NCI-H2081 (cell line): ENCODE results near the gene TRAPPC8.
"Not testable (repeated sequence)": the region's sequence is repeated elsewhere in the genome, so short reads cannot be mapped to it uniquely, and the experiment has no call there.

Experiments used
- DNase-seq, 2 experiments: peaks; one replicate each; lab custom pipeline; 2025; lab: John Stamatoyannopoulos, UW

The TRAPPC8 gene

GRCh38 chr18:31942291-31942998 is 483 bp downstream of the TRAPPC8 start:
- DNase-seq: peak in 1 of 2 experiments; percentile 67

DNA sequence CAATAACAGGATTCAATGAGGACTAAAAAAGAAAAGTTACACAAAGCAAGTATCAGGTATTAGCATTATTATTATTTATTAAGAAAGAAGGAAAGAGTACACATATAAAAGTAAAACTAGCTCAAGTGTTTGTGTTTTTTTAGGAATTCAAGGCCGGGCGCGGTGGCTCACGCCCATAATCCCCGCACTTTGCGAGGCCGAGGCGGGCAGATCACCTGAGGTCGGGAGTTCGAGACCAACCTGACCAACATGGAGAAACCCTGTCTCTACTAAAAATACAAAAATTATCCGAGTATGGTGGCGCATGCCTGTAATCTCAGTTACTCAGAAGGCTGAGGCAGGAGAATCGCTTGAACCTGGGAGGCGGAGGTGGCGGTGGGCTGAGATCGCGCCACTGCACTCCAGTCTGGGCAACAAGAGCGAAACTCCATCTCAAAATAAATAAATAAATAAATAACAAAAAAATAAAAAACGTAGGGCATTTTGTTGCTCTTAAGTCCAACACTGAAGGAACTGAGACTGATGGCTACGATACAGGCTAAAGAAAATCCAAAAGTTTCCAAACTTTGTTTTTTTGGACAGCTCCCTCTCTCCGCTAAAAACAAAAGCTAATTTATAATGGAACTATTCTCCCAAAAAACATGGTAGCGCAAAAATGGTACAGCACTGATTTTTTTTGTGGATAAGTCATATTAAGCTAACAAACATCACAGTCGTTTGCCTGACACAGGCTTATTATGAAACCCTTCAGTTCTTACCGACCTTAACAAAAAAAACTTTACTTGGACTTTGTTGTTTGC is 1.7 kb downstream of the TRAPPC8 start:
- DNase-seq: no peak

DNA sequence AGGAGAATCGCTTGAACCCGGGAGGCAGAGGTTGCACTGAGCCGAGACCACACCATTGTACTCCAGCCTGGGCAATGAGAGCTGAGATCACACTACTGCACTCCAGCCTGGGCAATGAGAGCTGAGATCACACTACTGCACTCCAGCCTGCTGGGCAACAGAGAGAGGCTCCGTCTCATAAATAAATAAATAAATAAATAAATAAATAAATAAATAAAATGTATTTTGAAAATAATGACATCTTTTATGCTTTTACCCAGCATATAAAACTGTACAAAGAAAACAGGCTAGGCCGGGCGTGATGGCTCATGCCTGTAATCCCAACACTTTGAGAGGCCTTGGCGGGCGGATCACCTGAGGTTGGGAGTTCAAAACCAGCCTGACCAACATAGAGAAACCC is 8.2 kb downstream of the TRAPPC8 start:
- not testable (repeated sequence) for DNase-seq

GRCh38 chr18:31931886-31932240 is 11.1 kb downstream of the TRAPPC8 start:
- DNase-seq: no peak

GRCh38 chr18:31931163-31931885 is 11.6 kb downstream of the TRAPPC8 start:
- DNase-seq: no peak

DNA sequence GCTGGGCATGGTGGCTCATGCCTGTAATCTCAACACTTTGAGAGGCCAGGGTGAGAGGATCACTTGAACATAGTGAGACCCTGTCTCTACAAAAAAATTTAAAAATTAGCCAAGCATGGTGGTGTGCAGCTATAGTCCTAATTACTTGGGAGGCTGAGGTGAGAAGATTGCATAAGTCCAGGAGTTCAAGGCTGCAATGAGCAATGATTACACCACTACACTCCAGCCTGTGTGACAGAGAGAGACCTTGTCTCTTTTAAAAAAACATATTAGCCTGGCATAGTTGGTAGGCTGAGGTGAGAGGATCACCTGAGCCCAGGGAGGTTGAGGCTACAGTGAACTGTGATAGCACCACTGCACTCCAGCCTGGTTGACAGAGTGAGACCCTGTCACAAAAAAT is 13.7 kb downstream of the TRAPPC8 start:
- no peak for DNase-seq

DNA sequence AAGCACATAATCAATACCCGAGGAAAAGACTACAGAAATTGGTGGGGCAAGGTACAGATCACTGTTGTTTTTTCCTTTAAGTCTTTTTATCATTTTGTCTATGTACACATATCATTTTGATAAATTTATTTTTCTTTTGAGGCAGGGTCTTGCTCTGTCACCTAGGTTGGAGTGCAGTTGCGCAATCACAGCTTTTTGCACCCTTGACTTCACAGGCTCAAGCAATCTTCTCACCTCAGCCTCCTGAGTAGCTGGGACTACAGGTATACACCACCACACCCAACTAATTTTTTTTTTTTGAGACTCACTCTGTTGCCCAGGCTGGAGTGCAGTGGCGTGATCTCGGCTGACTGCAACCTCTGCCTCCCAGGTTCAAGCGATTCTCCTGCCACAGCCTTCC is 15.9 kb downstream of the TRAPPC8 start:
- not testable (repeated sequence) for DNase-seq

- no peak for DNase-seq
These were observed 22.7 kb downstream of the TRAPPC8 start for GRCh38 chr18:31920277-31920676.

GRCh38 chr18:31919366-31919765 is 23.6 kb downstream of the TRAPPC8 start:
- not testable (repeated sequence) for DNase-seq

- DNase-seq: no peak
These were observed 24.2 kb downstream of the TRAPPC8 start for GRCh38 chr18:31918733-31919132.

GRCh38 chr18:31901063-31901462 is 41.9 kb downstream of the TRAPPC8 start:
- DNase-seq: no peak

DNA sequence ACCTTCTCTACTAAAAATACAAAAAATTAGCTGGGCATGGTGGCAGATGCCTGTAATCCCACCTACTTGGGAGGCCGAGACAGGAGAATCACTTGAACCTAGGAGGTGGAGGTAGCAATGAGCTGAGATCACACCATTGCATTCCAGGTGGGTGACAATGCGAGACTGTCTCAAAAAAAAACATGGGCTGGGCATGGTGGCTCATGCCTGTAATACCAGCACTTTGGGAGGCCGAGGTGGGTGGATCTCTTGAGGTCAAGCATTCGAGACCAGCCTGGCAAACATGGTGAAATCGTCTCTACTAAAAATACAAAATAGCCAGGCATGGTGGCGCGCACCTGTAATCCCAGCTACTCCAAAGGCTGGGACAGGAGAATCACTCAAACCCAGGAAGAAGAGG is 43.2 kb downstream of the TRAPPC8 start:
- not testable (repeated sequence) for DNase-seq

DNA sequence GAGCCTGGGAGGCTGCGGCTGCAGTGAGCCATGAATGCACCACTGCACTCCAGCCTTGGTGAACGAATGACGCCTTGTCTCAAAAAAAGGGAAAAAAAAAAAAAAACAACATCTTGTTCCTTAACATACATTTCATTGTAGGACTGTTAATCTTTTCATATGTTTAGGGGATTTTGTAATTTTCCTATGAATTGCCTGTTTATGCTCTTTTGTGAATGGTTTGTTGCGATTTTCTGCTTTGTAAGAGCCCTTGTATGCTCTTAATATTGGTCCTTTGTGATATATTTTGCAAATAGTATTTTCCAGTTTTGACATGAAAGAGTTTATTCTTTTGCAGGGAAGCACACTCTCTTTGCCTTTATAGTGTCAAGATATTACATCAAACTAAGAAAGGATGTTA is 50.0 kb downstream of the TRAPPC8 start:
- no peak for DNase-seq

DNA sequence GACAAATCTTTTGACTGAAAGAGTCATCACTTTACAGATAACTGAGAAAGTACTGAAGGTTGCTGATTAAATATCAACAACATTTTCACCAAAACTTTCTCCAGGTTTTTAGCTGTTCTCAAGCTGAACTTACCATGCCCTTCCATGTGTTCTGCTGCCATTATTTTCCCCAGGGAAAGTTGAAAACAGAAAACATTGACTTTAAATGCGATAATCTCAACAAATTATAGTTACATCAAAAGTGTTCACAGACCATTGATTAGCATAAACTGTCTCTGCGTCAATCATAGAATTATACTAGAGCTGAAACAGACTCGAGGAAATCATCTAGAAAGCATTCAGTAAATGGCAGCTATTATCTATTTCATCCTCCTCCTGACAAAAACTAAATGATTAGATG is 51.4 kb downstream of the TRAPPC8 start:
- DNase-seq: no peak

DNA sequence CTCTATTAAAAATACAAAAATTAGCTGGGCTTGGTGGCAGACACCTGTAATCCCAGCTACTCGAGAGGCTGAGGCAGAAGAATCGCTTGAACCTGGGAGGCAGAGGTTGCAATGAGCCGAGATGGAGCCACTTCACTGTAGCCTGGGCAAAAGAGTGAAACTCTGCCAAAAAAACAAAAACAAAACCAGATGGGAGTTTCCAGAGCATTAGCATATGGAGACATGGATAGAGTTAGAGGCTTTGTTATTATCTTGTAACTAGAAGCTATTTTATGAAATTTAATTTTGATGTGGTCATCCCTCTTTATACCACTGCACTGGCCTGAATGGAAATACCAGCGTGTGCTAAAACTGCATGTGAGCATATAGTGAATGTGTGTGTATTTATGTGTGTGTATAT is 58.9 kb downstream of the TRAPPC8 start:
- no peak for DNase-seq

DNA sequence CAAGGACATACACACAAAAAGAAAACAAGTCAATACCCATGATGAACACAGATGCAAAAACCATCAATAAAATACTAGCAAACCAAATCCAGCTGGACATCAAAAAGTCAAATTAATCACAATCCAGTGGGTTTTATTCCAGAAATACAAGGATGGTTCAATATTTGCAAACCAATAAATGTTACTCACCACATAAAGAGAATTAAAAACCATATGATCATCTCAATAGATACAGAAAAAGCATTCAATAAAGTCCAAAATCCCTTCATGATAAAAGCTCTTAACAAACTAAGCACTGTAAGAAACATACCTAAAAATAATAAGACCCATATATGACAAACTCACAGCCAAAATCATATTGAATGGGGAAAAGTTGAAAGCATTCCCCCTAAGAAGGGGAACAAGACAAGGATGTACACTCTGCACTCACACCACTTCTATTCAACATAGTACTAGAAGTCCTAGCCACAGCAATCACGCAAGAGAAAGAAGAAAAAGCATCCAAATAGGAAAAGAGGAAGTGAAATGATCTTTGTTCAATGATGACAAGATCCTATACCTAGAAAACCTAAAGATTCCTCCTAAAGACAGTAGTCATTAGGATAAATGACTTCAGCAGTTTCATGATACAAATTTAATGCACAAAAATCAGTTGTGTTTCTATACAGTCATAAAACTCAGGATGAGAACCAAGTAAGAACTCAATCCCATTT is 62.6 kb downstream of the TRAPPC8 start:
- DNase-seq: no peak

- DNase-seq: no peak
These were observed 64.6 kb downstream of the TRAPPC8 start for GRCh38 chr18:31878358-31878757.

DNA sequence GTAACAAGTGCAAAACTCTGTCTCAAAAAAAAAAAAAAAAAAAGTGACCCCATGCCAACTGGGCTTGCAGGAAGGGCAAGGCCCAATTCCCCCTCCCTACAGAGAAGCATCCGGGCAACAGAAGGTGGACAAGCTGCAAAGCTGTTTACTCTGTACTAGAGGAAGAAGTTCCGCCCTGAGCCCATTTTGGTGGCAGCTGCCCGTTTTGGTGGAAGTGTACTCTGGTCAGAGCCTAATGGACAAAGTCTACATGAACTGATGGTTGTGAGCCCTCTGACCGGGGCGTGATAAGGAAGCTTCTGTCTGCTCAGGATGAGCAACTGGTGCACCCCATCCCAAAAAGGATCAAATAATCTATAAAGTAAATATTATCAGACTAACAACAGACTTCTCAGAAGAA is 65.0 kb downstream of the TRAPPC8 start:
- no peak for DNase-seq

- DNase-seq: no peak
These were observed 66.2 kb downstream of the TRAPPC8 start for GRCh38 chr18:31876707-31877106.

DNA sequence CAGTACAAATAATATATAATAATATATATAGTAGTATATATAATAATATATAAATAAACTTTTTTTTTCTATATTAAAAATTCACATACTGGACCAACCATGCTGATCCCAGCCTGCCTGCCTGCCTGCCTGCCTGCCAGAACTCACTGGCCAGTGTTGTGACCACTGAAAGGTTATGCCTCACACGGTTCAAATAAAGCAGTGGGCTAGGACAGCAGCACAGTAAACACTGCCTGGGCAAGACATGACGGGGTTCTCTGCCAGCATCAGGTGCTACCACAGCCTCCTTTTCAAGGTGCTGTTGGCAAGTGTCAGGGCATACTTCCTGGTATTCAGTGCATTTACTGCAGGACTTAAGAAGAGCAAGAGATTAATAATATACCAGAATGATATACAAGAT is 67.6 kb downstream of the TRAPPC8 start:
- DNase-seq: no peak

GRCh38 chr18:31863103-31863502 is 79.8 kb downstream of the TRAPPC8 start:
- DNase-seq: no peak

DNA sequence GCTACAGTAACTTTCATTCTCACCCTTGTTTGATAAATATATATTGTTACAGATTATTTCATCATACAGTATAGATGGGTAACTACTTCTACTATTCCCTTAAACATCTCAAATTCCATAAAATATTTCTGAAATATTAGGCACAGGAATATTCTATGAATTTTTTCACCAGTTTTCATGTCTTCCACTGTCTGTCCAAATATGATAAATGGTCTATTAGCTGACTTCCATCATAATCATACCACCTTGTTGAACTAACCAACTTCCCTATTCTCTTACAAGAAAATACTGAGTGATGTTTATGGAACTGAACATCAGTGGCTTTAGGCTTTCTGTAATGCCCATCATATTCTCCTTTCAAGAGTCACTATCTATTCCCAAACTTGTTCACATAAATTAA is 82.4 kb downstream of the TRAPPC8 start:
- no peak for DNase-seq
